Common myeloid progenitor, CD34-positive (primary cell): ENCODE data around the gene C16orf46. TPM values are rescaled to one million over a fixed set of nuclear protein-coding genes. Genes with fewer than 3 reads are reported as not detected.

ENCODE experiments used
- CTCF ChIA-PET: fragments of 350-600 bp; sonication (Branson Sonifier 250); formaldehyde crosslinking; loops from one replicate; lab custom pipeline; 2021; ENCODE audit warnings: antibody characterized with exemption; lab: Charles Lee
- POLR2A ChIA-PET: fragments of 350-600 bp; sonication (Branson Sonifier 250); formaldehyde crosslinking; loops from one replicate; lab custom pipeline; 2021; ENCODE audit warnings: antibody characterized with exemption; lab: Charles Lee
- DNase-seq, 3 donors: peaks; one replicate each; pipeline versions ENCODE4 v3.0.0 to v3.0.0-alpha.2; 2013
- H3K27ac ChIP-seq, 2 experiments: 1 replicate in 1 of 2; 2 replicates in 1 of 2; pipeline ENCODE4 v1.7.0; 2013; ENCODE audit warnings: inconsistent platforms in 2 of 2, low read length in 2 of 2, mild to moderate bottlenecking in 2 of 2, low read depth in 1 of 2, moderate library complexity in 1 of 2; ENCODE audit not compliant: severe bottlenecking in 2 of 2, insufficient read depth in 1 of 2, poor library complexity in 1 of 2
- H3K27me3 ChIP-seq, 5 experiments: replicated peaks in 2 of 5; 1 replicate in 3 of 5; 2 replicates in 2 of 5; pipeline versions ENCODE4 v1.6.1 to v1.7.0; 2013; ENCODE audit warnings: low read length in 4 of 5, mild to moderate bottlenecking in 2 of 5, moderate library complexity in 2 of 5, inconsistent platforms in 1 of 5; ENCODE audit not compliant: insufficient read depth in 5 of 5, control insufficient read depth in 4 of 5
- H3K36me3 ChIP-seq, 4 experiments: 1 replicate in 2 of 4; 2 replicates in 2 of 4; pipeline versions ENCODE4 v1.6.1 to v1.7.0; 2013; ENCODE audit warnings: low read length in 3 of 4, control low read depth in 1 of 4, mild to moderate bottlenecking in 1 of 4; ENCODE audit not compliant: control insufficient read depth in 4 of 4, insufficient read depth in 4 of 4
- H3K4me1 ChIP-seq, 4 experiments: 1 replicate in 3 of 4; 2 replicates in 1 of 4; pipeline versions ENCODE4 v1.6.1 to v1.7.1; 2013; ENCODE audit warnings: low read length in 3 of 4, mild to moderate bottlenecking in 3 of 4, control low read depth in 1 of 4, inconsistent platforms in 1 of 4, moderate library complexity in 1 of 4; ENCODE audit not compliant: control insufficient read depth in 4 of 4, insufficient read depth in 4 of 4; ENCODE audit errors: control extremely low read depth in 1 of 4
- H3K4me3 ChIP-seq, 7 experiments: 1 replicate in 4 of 7; 2 replicates in 3 of 7; pipeline versions ENCODE4 v1.5.1 to v1.7.0; 2013; ENCODE audit warnings: mild to moderate bottlenecking in 7 of 7, low read length in 6 of 7, moderate library complexity in 6 of 7, inconsistent platforms in 2 of 7, low read depth in 2 of 7, control low read depth in 1 of 7; ENCODE audit not compliant: insufficient read depth in 4 of 7, control insufficient read depth in 1 of 7; ENCODE audit errors: extremely low read depth in 1 of 7
- H3K9me3 ChIP-seq, 5 experiments: 1 replicate in 4 of 5; 2 replicates in 1 of 5; pipeline versions ENCODE4 v1.6.1 to v1.7.1; 2013; ENCODE audit warnings: low read length in 4 of 5, mild to moderate bottlenecking in 2 of 5, inconsistent platforms in 1 of 5, low read depth in 1 of 5, moderate library complexity in 1 of 5; ENCODE audit not compliant: control insufficient read depth in 4 of 5, insufficient read depth in 2 of 5; ENCODE audit errors: control extremely low read depth in 1 of 5
- WGBS: methylation state at CpG from one replicate; pipeline ENCODE4 v1.1.5; 2013; ENCODE audit not compliant: insufficient coverage; 5-methylcytosine and 5-hydroxymethylcytosine counted together
- polyA plus RNA-seq: library from polyadenylated mRNA; unstranded; fragments of 120-200 nt; gene quantifications from one replicate; pipeline ENCODE4 v1.2.1, GENCODE V29; 2013

Gene C16orf46, protein sequence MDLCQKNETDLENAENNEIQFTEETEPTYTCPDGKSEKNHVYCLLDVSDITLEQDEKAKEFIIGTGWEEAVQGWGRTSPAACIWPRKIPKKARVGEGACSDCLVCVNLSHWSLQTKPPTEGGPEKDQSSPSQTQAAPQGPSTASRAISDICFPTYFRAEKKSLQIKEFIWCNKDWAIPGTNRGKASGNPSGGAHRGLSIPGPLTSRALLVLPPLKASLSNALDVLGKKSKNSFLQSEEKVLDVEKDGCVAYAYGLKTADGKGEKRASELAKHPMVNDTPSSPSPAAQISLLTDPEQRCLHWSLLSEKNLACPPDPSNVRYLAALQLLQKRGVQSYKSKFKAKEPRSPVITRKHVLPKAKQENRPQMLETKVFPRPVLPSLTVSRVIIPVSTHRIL
- polyA plus RNA-seq, result 1.1 TPM

DNA sequence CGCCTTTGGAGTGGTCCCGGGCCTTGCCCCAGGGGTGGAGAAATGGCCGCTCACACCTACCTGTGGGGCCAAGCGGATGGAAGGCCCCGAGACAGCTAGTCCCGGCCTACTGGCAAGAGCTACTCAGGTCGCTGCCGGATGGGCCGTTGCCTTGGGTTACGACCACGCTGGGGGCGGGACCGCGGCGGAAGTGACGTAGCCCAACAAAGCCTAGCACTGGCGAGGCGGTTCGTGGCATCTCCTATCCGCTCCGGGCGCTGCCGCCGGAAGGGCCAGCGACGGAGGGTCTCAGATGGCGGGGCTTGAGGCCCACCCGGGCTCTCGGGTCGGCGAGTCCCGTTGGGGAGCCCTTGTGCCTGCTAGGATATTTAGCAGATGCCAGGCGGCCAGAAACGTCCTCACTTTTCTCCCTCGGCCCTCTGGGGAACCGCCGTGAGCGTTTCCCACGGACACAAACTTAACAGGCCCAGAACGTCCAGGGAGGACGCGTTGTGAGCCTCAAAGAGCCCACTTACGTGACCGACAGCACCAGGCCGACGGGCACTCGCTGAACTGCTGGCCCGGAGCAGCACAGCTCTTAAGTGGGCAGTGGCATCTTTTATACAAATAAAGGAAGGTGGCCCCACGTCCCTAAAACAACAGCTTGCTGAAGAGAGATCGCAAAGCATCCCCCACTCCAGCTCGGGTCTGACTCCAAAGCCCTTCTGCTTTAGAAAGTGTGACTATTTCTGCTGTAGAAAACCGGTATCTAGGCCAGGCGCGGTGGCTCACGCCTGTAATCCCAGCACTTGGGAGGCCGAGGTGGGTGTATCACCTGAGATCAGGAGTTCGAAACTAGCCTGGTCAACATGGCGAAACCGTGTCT lies at the start of gene C16orf46:
Gene C16orf46 (minus strand): TSS at position 163 of the 865 bp plus-strand sequence. CDS start 13,283 bp downstream, outside the sequence.
- Histone ChIP-seq H3K36me3 (peaks cover 0 to 2% (median 0%) of the 10 kb centered on the region in 4 experiments), H3K9me3 (no peaks in the 10 kb centered on the region), H3K4me1 (peaks cover 0 to 13% (median 10%) of the 10 kb centered on the region in 4 experiments), H3K27me3 (no peaks in the 10 kb centered on the region), H3K27ac (peak within 1 kb of the TSS; percentile 94 to 98), H3K4me3 (peak within 1 kb of the TSS; percentile 66 to 90 (median 84))
- ChIA-PET POLR2A (interaction anchor here (1.0 kb wide), 1 partner anchor 41 kb away, joined by 3 read pairs; no protein-coding TSS in a partner anchor), CTCF (interaction anchor here (0.6 to 2.0 kb wide), 5 partner anchors 12 to 811 kb away, joined by 3 to 7 read pairs (median 4); partner anchors contain the start of gene ATMIN)
- WGBS, result 11% methylated on average over 58 of the region's 59 CpGs
- peak; percentile 95 to 98 (median 96) for DNase-seq

DNA sequence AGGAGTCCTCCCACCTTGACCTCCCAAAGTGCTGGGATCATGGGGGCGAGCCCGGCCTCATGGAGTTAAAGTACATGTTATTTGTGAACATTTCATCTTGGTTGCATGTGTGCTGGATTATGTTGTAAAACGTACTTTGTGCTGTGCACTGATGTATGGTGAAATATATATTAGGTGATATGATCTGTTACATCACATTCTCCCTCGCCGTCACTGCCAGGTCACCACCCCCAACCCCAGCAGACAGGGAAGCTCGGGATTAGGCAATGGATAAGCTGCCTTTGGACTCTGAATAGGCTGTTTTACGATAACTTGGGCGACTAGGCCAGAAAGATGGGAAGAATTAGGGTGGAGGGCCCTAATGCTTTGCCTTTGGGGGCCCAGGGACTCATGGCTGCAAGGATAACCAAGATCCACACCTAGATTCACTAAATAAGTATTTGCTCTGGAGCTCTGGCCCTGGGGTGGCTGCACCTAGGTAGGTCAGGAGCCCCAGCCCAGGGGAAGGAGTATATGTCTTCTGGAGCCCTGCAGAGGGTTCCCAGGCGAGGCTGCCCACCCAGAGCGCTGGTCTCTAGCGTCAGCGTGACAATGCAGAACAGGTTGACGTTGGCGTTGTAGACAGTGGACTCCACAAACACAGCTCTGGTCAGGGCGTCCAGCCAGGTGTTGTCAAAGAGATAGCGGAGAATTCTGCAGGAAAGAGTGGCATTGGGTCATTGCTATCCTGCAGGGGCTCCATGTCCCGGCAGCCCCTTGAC lies 46.2 kb upstream of the C16orf46 start:
- H3K4me3 ChIP-seq, result no peak overlapping the region
- WGBS, result 90% methylated on average over 13 of the region's 17 CpGs
- CTCF ChIA-PET, result no interaction called here
- no peaks in the 10 kb centered on the region for H3K36me3 ChIP-seq
- H3K27me3 ChIP-seq, result peaks cover 0 to 2% (median 0%) of the 10 kb centered on the region in 5 experiments
- no peaks in the 10 kb centered on the region for H3K4me1 ChIP-seq
- POLR2A ChIA-PET, result no interaction called here
- no peak for DNase-seq
- no peak overlapping the region for H3K27ac ChIP-seq
- no peaks in the 10 kb centered on the region for H3K9me3 ChIP-seq

DNA sequence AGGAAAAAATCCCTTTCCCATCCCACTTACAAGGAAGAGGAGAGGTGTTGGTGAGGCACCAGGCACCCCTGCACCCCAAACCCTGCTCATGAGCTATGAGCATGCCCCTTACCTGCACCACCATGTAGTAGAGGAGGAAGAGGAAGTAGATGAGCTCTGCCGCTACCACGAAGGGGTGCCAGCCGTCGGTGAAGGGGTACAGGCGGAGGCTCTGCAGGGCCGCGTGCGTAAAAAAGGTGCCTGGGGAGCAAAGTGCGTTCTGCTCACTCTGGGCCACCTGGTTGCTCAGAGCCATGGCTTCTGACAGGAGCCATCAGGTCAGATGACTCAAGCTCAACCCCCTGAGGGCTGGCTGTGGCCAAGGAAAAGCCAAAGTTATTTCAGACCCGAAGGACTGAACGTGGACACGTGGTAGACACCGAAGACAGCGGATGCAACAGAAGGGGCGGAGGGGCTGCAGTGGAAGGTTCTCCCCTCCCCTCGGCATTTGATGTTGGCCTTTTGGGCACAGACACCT lies 44.5 kb upstream of the C16orf46 start:
- Histone ChIP-seq H3K4me3 (no peak overlapping the region), H3K4me1 (no peaks in the 10 kb centered on the region), H3K36me3 (no peaks in the 10 kb centered on the region), H3K27ac (no peak overlapping the region), H3K9me3 (no peaks in the 10 kb centered on the region), H3K27me3 (peaks cover 0 to 2% (median 0%) of the 10 kb centered on the region in 5 experiments)
- DNase-seq, result no peak
- ChIA-PET CTCF (no interaction called here), POLR2A (no interaction called here)
- 88% methylated on average over 11 of the region's 16 CpGs for WGBS

DNA sequence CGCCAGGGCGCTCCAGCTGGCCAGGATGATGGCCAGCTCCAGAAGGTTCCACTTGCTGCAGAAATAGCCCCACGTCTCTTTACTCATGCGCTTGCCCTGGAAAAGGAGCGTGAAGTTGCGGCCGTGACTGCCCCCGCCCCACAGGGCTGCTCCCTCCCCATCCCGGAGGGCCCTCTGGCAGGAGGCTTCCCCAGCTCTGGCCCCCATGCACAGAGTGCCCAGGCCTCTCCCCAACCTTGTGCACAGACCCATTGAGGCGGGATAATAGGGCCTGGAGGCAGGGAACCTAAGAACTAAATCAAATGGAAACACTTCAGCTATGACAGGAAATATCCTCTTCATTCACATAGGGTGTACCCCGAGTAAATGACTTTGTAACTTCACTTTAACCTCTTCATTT lies 40.4 kb upstream of the C16orf46 start:
- peaks cover 0 to 3% (median 2%) of the 10 kb centered on the region in 5 experiments for H3K27me3 ChIP-seq
- no peak overlapping the region for H3K27ac ChIP-seq
- H3K36me3 ChIP-seq, result no peaks in the 10 kb centered on the region
- CTCF ChIA-PET, result no interaction called here
- H3K4me3 ChIP-seq, result no peak overlapping the region
- WGBS, result 68% methylated on average over 11 of the region's 11 CpGs
- POLR2A ChIA-PET, result no interaction called here
- DNase-seq, result no peak
- H3K9me3 ChIP-seq, result no peaks in the 10 kb centered on the region
- H3K4me1 ChIP-seq, result no peaks in the 10 kb centered on the region

DNA sequence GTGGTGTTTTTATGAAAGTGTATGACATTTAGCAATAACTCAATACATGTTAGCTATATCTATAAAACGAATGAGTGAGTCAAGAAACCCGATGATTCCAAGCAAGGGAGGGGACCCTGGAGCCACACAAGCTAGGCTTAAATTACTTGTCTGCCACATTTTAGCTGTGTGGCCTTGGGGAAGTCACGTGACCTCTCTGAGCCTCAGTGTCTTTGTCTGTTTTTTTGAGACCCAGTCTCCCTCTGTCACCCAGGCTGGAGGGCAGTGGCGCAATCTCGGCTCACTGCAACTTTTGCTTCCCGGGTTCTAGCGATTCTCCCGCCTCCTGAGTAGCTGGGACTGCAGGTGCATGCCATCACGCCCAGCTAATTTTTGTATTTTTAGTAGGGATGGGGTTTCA lies 39.2 kb upstream of the C16orf46 start:
- Histone ChIP-seq H3K9me3 (no peaks in the 10 kb centered on the region), H3K4me1 (no peaks in the 10 kb centered on the region), H3K27me3 (peaks cover 0 to 3% (median 2%) of the 10 kb centered on the region in 5 experiments), H3K36me3 (no peaks in the 10 kb centered on the region), H3K4me3 (no peak overlapping the region), H3K27ac (no peak overlapping the region)
- no peak for DNase-seq
- POLR2A ChIA-PET, result no interaction called here
- 74% methylated on average over 3 of the region's 9 CpGs for WGBS
- CTCF ChIA-PET, result no interaction called here

DNA sequence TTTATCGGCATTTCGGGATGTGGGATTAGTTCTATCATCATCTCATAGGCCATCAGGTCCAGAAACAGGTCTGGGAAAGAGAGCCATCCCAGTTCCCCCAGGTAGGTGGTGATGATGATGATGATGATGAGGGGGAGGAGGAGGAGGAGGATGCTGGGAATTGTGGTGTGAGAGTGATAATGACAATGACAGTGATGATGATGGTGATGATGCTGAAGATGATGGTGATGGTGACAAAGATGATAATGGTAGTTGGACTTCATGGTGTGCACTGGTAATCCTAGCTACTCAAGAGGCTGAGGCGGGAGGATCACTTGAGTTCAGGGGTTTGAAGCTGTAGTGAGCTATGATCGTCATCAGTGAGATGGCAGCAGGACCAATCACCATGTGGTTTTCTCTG lies 35.4 kb upstream of the C16orf46 start:
- no peak overlapping the region for H3K27ac ChIP-seq
- POLR2A ChIA-PET, result no interaction called here
- H3K36me3 ChIP-seq, result no peaks in the 10 kb centered on the region
- CTCF ChIA-PET, result interaction anchor here (0.6 kb wide), 1 partner anchor 106 kb away, joined by 3 read pairs; the partner anchor contains the start of genes CENPN and CMC2
- no peak overlapping the region for H3K4me3 ChIP-seq
- no peaks in the 10 kb centered on the region for H3K4me1 ChIP-seq
- peaks cover 0 to 3% (median 0%) of the 10 kb centered on the region in 5 experiments for H3K27me3 ChIP-seq
- WGBS, result 100% methylated on average over 1 of the region's 4 CpGs
- H3K9me3 ChIP-seq, result no peaks in the 10 kb centered on the region
- DNase-seq, result no peak
